ENCODE data around the gene PSMB8.

DNA sequence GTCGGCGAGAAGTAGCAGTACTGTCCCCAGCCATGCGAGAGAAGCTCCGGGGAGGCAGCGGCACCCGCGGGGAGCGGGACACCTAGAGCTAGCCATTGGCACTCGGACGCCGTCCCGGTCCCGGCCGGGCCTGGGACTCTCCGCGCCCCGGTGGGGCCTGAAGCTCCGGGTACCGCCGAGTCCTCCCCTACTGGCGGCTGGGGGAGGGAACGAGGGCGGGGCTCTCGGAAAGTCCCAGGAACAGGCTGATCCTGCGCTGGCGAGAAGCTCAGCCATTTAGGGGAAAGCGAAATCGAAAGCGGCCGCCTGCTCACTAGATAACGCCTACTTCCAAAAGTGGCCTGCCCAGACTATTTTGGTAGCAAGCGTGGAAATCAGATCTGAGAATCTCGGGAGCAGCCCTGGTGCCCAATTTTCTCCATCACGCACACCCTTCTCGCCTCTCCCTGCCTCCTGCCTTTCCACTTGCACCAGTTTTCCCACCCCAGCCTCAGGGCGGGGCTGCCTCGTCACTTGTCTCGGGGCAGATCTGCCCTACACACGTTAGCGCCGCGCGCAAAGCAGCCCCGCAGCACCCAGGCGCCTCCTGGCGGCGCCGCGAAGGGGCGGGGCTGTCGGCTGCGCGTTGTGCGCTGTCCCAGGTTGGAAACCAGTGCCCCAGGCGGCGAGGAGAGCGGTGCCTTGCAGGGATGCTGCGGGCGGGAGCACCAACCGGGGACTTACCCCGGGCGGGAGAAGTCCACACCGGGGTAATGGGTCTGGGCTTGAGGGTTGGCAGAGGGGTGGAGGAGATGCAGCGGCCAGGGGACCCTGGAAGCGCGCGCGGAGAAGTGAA is 9.9 kb upstream of the PSMB8 start, which contains the start of the genes PSMB9 and TAP1:
- TF ChIP-seq, protein P1, sequence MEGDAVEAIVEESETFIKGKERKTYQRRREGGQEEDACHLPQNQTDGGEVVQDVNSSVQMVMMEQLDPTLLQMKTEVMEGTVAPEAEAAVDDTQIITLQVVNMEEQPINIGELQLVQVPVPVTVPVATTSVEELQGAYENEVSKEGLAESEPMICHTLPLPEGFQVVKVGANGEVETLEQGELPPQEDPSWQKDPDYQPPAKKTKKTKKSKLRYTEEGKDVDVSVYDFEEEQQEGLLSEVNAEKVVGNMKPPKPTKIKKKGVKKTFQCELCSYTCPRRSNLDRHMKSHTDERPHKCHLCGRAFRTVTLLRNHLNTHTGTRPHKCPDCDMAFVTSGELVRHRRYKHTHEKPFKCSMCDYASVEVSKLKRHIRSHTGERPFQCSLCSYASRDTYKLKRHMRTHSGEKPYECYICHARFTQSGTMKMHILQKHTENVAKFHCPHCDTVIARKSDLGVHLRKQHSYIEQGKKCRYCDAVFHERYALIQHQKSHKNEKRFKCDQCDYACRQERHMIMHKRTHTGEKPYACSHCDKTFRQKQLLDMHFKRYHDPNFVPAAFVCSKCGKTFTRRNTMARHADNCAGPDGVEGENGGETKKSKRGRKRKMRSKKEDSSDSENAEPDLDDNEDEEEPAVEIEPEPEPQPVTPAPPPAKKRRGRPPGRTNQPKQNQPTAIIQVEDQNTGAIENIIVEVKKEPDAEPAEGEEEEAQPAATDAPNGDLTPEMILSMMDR (conservative IDR thresholded peaks at IDR 0.05) = peak; percentile 67
- no peak for TF ChIP-seq EZH2 (IDR thresholded peaks at IDR 0.05; ENCODE audit: low read depth)
